Panc1 (cell line): ENCODE measurements around the gene DDX49.

Experiments used
- CTCF ChIP-seq: fragments of 450-650 bp; IDR thresholded peaks from 2 replicates; pipeline ENCODE4 v1.5.1; 2017; ENCODE audit warnings: mild to moderate bottlenecking
- POLR2AphosphoS5 ChIP-seq: IDR thresholded peaks from 2 replicates; pipeline ENCODE4 v1.6.1; 2012; ENCODE audit warnings: mild to moderate bottlenecking, low read depth, low read length, moderate library complexity
- REST ChIP-seq, 2 experiments: IDR thresholded peaks; 2 replicates each; pipeline ENCODE4 v1.6.1; 2011 to 2012; ENCODE audit warnings: low read depth in 2 of 2, control low read depth in 1 of 2, low read length in 1 of 2, mild to moderate bottlenecking in 1 of 2, moderate library complexity in 1 of 2; ENCODE audit not compliant: insufficient read depth in 1 of 2
- TCF7L2 ChIP-seq: IDR thresholded peaks from 2 replicates; pipeline ENCODE4 v1.6.1; 2011; ENCODE audit warnings: mild to moderate bottlenecking, low read depth, low read length, inconsistent platforms

GRCh38 chr19:18869781-18870530, 49.6 kb upstream of the DDX49 start:
- TF ChIP-seq CTCF (no peak), POLR2AphosphoS5 (no peak), TCF7L2 (no peak), REST (IDR thresholded peaks at IDR 0.05; ENCODE audit: insufficient read depth in 1 of 2, low read depth in 2 of 2, low read length in 1 of 2) (no peak)
